DND-41 (cell line): ENCODE measurements around the gene GPC6.

ENCODE experiments used
- ATAC-seq: fragments of 200-7000 bp; cut with Tn5 transposase; 3 replicates; pipeline ENCODE4 v1.9.1; 2021; ENCODE audit warnings: low read depth; ENCODE audit not compliant: insufficient read depth
- DNase-seq: peaks from one replicate; pipeline ENCODE4 v3.0.0-alpha.2; 2020
- H2AFZ ChIP-seq: 2 replicates; pipeline ENCODE4 v1.6.0; 2012; ENCODE audit warnings: low read depth, low read length
- H3K27ac ChIP-seq: 2 replicates; pipeline ENCODE4 v1.5.1; 2012; ENCODE audit warnings: low read length, inconsistent platforms
- H3K27me3 ChIP-seq: fragments of 200-600 bp; sonication (generic); 2 replicates; pipeline ENCODE4 v1.6.0; 2012; ENCODE audit warnings: low read length, mild to moderate bottlenecking, inconsistent platforms; ENCODE audit not compliant: insufficient read depth, poor library complexity
- H3K36me3 ChIP-seq: 2 replicates; pipeline ENCODE4 v1.5.1; 2012; ENCODE audit warnings: low read length, inconsistent platforms; ENCODE audit not compliant: insufficient read depth
- H3K4me1 ChIP-seq: 2 replicates; pipeline ENCODE4 v1.5.1; 2012; ENCODE audit warnings: mild to moderate bottlenecking, low read length; ENCODE audit not compliant: insufficient read depth
- H3K4me2 ChIP-seq: 2 replicates; pipeline ENCODE4 v1.6.0; 2012; ENCODE audit warnings: mild to moderate bottlenecking, moderate library complexity, low read length, inconsistent platforms; ENCODE audit not compliant: insufficient read depth
- H3K4me3 ChIP-seq, 2 experiments: fragments of 200-600 bp in 1 of 2; shearing (Covaris generic) in 1 of 2; 2 replicates each; pipeline ENCODE4 v1.5.1; 2012 to 2016; ENCODE audit warnings: inconsistent platforms in 2 of 2, low read length in 2 of 2, mild to moderate bottlenecking in 2 of 2, low read depth in 1 of 2, moderate library complexity in 1 of 2
- H3K79me2 ChIP-seq: 2 replicates; pipeline ENCODE4 v1.6.0; 2012; ENCODE audit warnings: low read length, inconsistent platforms; ENCODE audit not compliant: insufficient read depth
- H3K9ac ChIP-seq: 2 replicates; pipeline ENCODE4 v1.6.0; 2012; ENCODE audit warnings: low read depth, mild to moderate bottlenecking, inconsistent platforms, low read length, moderate library complexity
- H3K9me3 ChIP-seq: 2 replicates; pipeline ENCODE4 v1.5.1; 2012; ENCODE audit warnings: low read length, moderate library complexity, mild to moderate bottlenecking, inconsistent platforms; ENCODE audit not compliant: insufficient read depth, severe bottlenecking
- H4K20me1 ChIP-seq: 2 replicates; pipeline ENCODE4 v1.6.0; 2012; ENCODE audit warnings: low read length; ENCODE audit not compliant: insufficient read depth
- CTCF ChIP-seq: IDR thresholded peaks from 2 replicates; pipeline ENCODE4 v1.5.1; 2012; ENCODE audit warnings: borderline replicate concordance, low read length, moderate library complexity, mild to moderate bottlenecking; ENCODE audit not compliant: poor library complexity, severe bottlenecking; ENCODE audit errors: extremely low read depth
- EZH2 ChIP-seq: IDR thresholded peaks from 3 replicates; pipeline ENCODE4 v1.6.1; 2012; ENCODE audit warnings: borderline replicate concordance, low read depth, mild to moderate bottlenecking, moderate library complexity, low read length, inconsistent platforms; ENCODE audit not compliant: severe bottlenecking

Gene GPC6

GRCh38 chr13:93788456-93788855 is 561.8 kb downstream of the GPC6 start:
- TF ChIP-seq EZH2 (no peak), CTCF (no peak)
- no peak overlapping the region for H3K4me3 ChIP-seq
- H3K4me2 ChIP-seq, result no peak overlapping the region
- ATAC-seq, result no peak
- no peak for DNase-seq
- no peaks in the 10 kb centered on the region for H3K27me3 ChIP-seq
- no peak overlapping the region for H3K9ac ChIP-seq
- H3K9me3 ChIP-seq, result no peaks in the 10 kb centered on the region
- no peak overlapping the region for H2AFZ ChIP-seq
- H3K4me1 ChIP-seq, result no peaks in the 10 kb centered on the region
- no peaks in the 10 kb centered on the region for H3K36me3 ChIP-seq
- no peak overlapping the region for H3K27ac ChIP-seq
- no peaks in the 10 kb centered on the region for H3K79me2 ChIP-seq
- no peaks in the 10 kb centered on the region for H4K20me1 ChIP-seq

GRCh38 chr13:93789058-93789457 is 562.5 kb downstream of the GPC6 start:
- Histone ChIP-seq H3K4me2 (no peak overlapping the region), H2AFZ (no peak overlapping the region), H3K27ac (no peak overlapping the region), H3K9me3 (no peaks in the 10 kb centered on the region), H3K4me1 (no peaks in the 10 kb centered on the region), H3K27me3 (no peaks in the 10 kb centered on the region), H3K36me3 (no peaks in the 10 kb centered on the region), H3K79me2 (no peaks in the 10 kb centered on the region), H3K9ac (no peak overlapping the region), H4K20me1 (no peaks in the 10 kb centered on the region), H3K4me3 (no peak overlapping the region)
- ATAC-seq, result no peak
- TF ChIP-seq EZH2 (no peak), CTCF (no peak)
- DNase-seq, result no peak

- H3K27me3 ChIP-seq, result no peaks in the 10 kb centered on the region
- DNase-seq (no peak), ATAC-seq (no peak)
- no peaks in the 10 kb centered on the region for H3K79me2 ChIP-seq
- H3K27ac ChIP-seq, result no peak overlapping the region
- no peaks in the 10 kb centered on the region for H3K36me3 ChIP-seq
- TF ChIP-seq EZH2, result no peak
- no peak for TF ChIP-seq CTCF
- H3K4me3 ChIP-seq, result no peak overlapping the region
- no peak overlapping the region for H2AFZ ChIP-seq
- no peaks in the 10 kb centered on the region for H4K20me1 ChIP-seq
- H3K9ac ChIP-seq, result no peak overlapping the region
- no peaks in the 10 kb centered on the region for H3K4me1 ChIP-seq
- H3K9me3 ChIP-seq, result no peaks in the 10 kb centered on the region
- H3K4me2 ChIP-seq, result no peak overlapping the region
Observed at GRCh38 chr13:93794197-93794885, 567.7 kb downstream of the GPC6 start.

GRCh38 chr13:93797463-93797862 is 570.9 kb downstream of the GPC6 start:
- Histone ChIP-seq H3K27me3 (no peaks in the 10 kb centered on the region), H2AFZ (no peak overlapping the region), H4K20me1 (no peaks in the 10 kb centered on the region), H3K36me3 (no peaks in the 10 kb centered on the region), H3K79me2 (no peaks in the 10 kb centered on the region), H3K4me1 (no peaks in the 10 kb centered on the region), H3K4me2 (no peak overlapping the region), H3K9me3 (no peaks in the 10 kb centered on the region), H3K27ac (no peak overlapping the region), H3K9ac (no peak overlapping the region), H3K4me3 (no peak overlapping the region)
- ATAC-seq (no peak), DNase-seq (no peak)
- TF ChIP-seq EZH2, result no peak
- no peak for TF ChIP-seq CTCF
